Stimulated activated CD8-positive, alpha-beta memory T cell treated with anti-CD3 and anti-CD28 coated beads, Interleukin-4, amount 100 ng/mL, for 48 hours (primary cell): Measurements from ENCODE around the gene GAS1.
A peak's percentile ranks its signal among the peaks of the same experiment; 100 is the strongest.

Source experiments
- DNase-seq: peaks from one replicate; pipeline ENCODE4 v3.0.0-alpha.2; 2020

The GAS1 gene, protein sequence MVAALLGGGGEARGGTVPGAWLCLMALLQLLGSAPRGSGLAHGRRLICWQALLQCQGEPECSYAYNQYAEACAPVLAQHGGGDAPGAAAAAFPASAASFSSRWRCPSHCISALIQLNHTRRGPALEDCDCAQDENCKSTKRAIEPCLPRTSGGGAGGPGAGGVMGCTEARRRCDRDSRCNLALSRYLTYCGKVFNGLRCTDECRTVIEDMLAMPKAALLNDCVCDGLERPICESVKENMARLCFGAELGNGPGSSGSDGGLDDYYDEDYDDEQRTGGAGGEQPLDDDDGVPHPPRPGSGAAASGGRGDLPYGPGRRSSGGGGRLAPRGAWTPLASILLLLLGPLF

GRCh38 chr9:86947146-86948073 is at the start of gene GAS1:
TSS of gene GAS1 (minus strand) at chr9:86947506. CDS start at chr9:86946779, 727 bp downstream.
- DNase-seq, result peak; percentile 72

DNA sequence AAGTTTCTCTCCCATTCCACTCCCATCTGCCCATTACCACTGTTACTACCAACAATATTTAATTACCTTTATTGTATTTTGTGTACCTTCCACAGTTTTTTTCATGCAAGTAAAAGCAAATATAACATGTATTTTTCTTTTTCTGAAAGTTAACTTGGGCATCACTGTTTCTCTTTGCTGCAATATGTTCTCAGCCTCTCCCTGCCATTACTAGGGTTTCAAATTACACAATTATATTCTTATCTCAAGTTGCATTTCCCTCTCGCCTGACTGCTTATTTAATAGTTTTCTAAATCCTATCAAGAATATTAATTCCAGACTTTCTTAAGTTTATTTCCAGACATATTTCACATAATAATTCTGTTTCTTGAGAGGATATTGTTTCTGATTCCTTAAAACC is 46.9 kb upstream of the GAS1 start:
- DNase-seq, result no peak

- no peak for DNase-seq
Measured at GRCh38 chr9:86993830-86994229, 46.5 kb upstream of the GAS1 start.

DNA sequence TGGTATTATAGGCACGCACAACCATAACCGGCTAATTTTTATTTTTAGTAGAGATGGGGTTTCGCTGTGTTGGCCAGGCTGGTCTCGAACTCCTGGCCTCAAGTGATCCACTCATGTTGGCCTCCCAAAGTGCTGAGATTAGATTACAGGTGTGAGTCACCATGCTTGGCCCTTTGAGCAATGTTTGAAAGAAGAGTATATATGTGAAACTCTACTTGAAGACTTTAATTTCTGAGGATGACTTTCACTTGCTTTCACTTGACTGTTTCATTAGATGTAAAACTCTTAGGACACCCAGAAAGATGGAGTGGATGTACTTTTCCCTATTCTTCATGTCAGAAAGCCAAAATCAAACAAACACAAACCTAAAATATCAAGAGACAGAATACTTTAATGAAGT is 43.8 kb upstream of the GAS1 start:
- DNase-seq, result no peak

DNA sequence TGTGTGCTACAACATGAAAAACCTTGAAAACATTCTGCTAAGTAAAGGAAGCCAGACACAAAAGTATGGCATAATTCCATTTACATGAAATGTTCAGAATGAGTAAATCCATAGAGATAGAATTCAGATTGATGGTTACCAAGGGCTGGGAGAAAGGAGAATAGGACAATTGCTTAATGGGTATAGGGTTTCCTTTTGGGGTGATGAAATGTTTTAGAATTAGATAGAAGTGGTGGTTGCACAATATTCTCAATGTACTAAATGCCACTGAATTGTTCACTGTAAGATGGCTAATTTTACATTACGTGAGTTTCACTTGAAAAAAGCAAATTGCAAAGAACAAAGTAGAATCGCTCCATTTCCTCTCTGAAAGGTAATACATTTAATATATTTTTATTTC is 43.0 kb upstream of the GAS1 start:
- DNase-seq, result no peak

DNA sequence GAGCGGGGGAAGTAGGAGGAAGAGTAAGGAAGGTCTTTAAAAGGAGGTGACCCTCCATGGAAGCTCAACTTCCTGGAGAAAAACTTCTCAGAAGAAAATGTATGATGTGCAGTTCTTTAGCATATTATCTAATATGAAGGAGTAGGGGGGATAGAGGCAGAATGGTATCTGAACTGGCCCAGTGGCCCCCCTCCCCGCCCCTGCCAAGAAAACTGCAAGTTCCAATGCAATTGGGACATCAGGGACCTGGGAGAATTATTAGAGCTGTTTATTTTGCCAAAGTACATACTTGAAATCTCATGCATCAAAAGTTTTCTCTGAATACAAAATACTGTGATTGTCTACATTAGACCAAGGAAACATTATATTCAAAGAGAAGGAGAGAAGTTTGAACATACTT is 40.6 kb upstream of the GAS1 start:
- DNase-seq, result no peak

- DNase-seq, result no peak
Measured at GRCh38 chr9:86985132-86985647, 37.9 kb upstream of the GAS1 start.

DNA sequence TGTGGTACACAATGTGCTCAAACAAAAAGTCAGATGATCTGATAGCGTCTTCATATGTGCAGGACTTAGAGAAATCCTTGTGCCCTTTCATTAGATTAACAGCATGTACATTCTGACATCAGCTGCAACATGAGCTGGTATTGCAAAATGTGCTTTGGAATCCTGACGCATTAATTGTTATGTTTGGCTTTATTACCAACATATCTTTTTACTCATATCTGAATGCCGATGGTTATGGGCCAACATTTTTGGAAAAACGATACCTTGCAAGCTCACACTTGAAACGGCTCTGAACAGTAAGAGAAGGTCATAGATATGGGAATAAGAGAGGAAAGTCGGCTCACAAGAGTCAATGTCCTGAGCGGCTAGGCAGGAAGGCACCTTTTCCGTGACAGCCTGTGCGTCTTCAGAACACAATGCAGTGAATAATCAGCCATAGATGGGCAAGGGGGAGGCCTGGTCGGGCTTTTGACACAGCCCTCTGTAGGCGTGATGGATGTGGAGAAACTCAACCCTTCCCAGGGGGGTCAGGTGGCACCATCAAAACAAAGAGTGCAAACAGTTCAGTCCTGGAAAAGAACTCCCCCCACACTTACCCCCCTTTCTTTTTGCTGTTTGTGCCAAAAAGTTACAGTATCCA is 36.4 kb upstream of the GAS1 start:
- no peak for DNase-seq

- no peak for DNase-seq
Measured at GRCh38 chr9:86983249-86983619, 35.9 kb upstream of the GAS1 start.

- no peak for DNase-seq
Measured at GRCh38 chr9:86980802-86981201, 33.5 kb upstream of the GAS1 start.

DNA sequence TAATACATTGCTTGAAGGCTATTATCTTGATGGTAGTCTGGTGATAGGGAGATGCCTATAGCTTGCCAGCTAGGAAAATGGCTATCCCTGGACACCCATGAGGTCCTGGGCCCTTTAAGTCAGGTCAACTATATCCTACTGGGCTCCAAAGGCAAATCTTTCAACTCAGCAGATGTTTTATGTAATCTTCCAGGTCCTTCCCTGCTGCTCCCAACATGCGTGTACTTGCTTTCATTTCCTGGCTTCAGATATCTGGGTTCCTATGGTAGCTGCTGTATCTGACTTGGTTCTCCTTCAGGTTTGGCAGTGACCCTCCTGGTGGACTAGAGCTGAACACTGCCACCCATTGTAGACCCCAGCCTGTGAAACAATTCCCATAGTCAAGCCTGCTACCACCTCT is 32.4 kb upstream of the GAS1 start:
- no peak for DNase-seq

DNA sequence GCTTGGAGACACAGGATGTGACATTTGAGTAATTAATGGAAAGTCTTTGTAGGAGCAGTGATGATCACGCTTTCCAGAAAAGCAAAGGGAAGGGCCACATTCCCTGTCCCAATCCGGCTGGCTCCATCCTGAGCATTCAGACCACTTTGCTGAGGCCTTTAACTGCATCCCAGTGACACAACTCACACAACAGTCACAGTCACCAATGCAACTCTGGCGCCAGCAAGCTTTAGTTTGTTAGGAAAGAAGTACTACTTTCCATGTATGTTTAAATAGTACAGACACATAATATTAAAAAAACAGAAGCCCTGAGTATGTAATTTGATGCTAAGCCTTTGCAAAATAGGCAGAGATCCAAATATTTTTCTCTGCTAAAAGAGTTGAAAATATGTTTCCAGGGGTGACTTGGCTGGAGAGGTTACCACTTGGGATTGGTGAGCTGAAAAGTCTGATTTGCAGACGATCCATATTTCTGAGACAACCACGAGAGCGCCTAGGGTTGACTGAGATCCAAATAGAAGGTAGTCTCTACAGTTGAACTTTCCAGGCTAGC is 31.7 kb upstream of the GAS1 start:
- DNase-seq, result no peak

GRCh38 chr9:86978413-86978812 is 31.1 kb upstream of the GAS1 start:
- DNase-seq, result no peak

GRCh38 chr9:86977205-86977835 is 30.0 kb upstream of the GAS1 start:
- DNase-seq, result no peak

DNA sequence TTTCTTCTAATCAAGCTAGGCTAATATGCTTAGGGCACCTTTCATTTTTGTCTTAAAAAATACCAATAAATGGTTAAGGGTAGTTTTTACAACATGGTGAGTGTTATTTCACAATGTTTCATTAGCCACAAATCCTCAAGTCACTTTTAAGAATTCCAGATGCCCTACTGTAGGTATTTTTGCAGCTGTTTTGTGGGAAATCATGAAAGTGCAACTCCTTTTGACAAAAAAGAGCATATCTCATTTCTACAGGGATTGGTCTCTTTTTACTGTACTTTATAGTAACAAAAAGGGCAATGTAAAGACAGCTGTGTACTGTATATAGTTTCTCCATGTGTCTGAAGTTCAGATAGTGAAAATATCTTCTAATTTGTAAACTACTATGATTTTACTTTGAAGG is 28.3 kb upstream of the GAS1 start:
- DNase-seq, result no peak

- no peak for DNase-seq
Measured at GRCh38 chr9:86975036-86975435, 27.7 kb upstream of the GAS1 start.

GRCh38 chr9:86974421-86974820 is 27.1 kb upstream of the GAS1 start:
- DNase-seq, result no peak

DNA sequence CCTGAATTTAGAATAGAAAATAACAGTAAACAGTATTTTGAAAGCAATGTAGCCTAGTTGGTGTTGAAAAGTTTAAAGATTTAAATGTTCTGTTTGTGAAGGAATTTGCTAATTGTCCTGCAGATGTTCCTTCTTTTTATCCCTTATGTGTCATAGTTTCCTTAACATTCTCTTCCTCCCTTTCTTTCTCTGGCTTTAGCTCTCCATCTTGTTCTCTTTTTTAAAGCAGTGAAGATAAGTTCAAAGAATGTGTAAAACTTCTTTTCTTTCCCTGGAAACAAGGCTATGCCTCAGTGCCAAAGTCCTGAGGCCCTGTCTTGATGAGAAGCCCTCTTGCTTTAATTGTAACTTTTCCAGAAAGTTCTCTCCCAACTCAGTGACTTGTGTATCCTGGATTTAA is 24.4 kb upstream of the GAS1 start:
- DNase-seq, result no peak

- no peak for DNase-seq
Measured at GRCh38 chr9:86968258-86968920, 21.1 kb upstream of the GAS1 start.

GRCh38 chr9:86966852-86967511 is 19.7 kb upstream of the GAS1 start:
- no peak for DNase-seq

DNA sequence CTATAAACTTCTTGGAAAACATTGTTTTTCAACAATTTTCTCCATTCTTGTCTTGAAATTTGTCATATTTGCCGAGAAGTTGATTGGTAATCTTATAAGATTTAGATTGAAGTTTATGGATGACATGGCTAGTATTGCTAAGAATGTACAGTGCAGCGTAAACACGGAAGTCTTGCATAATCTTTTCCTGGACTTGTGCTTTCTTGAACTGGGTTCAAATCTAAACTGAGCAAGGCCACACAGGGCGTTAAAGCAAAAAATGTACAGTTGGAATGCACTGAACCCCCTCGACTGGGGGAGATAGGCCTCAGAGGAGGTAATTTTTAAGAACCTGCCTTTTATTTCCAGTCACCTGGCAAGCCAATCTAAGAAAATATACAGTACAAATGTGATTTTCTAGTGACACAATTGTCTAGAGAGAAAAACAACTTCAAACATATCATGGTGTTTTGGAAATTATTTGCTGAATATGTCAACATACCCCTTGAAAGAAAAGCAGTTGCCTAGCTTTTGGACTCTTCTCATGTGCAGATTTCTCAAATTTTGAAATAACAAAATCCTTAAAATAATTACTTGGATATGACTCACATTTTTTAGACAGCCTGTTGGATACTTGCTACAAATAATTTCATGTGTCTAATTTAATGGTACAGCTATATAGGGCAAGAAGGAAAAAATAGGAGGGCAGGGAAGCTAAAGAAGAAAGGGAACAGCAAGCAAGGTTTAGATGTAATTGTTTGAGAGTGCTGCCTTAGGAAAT is 18.5 kb upstream of the GAS1 start:
- DNase-seq, result no peak
